WI38 (cell line): Measurements from ENCODE around the gene STPG3.

Experiments used
- H3K4me3 ChIP-seq: 2 replicates; pipeline ENCODE4 v1.5.1; 2011; ENCODE audit warnings: low read depth, mild to moderate bottlenecking, control low read depth, low read length
- TF ChIP-seq, protein P1 (sequence below): IDR thresholded peaks from 2 replicates; pipeline ENCODE4 v1.5.1; 2012; ENCODE audit warnings: low read depth, mild to moderate bottlenecking, control low read depth, low read length

STPG3 gene

DNA sequence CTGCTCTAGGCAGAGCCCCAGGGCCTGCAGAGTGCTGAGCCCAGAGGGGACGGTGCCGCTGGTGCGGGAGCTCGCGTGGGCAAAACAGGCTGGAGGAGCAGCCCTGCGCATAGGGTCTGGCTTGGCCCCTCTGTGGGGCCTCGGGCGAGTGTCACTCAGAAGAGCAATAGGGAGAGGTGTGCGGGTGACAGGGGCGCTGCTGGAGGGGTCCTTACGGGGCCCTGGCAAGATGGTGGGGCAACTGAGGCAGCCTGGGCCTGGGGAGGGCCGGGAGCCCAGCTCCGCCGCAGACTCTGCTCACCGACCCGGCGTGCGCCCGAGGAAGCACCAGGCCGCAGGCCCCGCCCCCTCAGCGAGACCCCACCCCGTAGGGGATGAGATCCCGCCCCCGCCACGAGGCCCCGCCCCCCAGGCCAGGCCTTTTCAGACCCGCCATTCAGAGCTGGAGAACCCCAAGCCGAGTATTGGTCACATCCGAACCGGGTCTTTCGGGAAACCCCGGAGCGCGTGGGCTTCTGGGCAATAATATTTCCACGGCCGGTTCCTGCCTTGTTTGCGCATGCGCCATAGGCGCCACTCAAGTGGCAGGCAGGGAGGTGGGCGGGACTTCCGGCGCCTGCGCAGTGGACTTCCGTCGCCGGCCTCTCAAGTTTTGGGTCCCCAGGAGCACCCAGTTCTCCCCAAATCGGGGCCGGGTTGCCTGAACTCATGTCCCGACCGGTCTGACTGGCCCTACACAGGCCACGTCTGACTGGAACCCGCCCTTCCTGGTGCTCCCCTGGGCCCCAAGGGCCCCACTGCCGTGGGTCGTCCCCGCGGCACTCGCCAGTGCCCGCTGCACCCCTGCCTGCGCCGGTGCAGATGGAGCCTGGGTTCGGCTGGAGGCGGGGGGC is 27.8 kb upstream of the STPG3 start:
- H3K4me3 ChIP-seq, result peak overlapping the region; percentile 79
- TF ChIP-seq, protein P1, sequence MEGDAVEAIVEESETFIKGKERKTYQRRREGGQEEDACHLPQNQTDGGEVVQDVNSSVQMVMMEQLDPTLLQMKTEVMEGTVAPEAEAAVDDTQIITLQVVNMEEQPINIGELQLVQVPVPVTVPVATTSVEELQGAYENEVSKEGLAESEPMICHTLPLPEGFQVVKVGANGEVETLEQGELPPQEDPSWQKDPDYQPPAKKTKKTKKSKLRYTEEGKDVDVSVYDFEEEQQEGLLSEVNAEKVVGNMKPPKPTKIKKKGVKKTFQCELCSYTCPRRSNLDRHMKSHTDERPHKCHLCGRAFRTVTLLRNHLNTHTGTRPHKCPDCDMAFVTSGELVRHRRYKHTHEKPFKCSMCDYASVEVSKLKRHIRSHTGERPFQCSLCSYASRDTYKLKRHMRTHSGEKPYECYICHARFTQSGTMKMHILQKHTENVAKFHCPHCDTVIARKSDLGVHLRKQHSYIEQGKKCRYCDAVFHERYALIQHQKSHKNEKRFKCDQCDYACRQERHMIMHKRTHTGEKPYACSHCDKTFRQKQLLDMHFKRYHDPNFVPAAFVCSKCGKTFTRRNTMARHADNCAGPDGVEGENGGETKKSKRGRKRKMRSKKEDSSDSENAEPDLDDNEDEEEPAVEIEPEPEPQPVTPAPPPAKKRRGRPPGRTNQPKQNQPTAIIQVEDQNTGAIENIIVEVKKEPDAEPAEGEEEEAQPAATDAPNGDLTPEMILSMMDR, result no peak

DNA sequence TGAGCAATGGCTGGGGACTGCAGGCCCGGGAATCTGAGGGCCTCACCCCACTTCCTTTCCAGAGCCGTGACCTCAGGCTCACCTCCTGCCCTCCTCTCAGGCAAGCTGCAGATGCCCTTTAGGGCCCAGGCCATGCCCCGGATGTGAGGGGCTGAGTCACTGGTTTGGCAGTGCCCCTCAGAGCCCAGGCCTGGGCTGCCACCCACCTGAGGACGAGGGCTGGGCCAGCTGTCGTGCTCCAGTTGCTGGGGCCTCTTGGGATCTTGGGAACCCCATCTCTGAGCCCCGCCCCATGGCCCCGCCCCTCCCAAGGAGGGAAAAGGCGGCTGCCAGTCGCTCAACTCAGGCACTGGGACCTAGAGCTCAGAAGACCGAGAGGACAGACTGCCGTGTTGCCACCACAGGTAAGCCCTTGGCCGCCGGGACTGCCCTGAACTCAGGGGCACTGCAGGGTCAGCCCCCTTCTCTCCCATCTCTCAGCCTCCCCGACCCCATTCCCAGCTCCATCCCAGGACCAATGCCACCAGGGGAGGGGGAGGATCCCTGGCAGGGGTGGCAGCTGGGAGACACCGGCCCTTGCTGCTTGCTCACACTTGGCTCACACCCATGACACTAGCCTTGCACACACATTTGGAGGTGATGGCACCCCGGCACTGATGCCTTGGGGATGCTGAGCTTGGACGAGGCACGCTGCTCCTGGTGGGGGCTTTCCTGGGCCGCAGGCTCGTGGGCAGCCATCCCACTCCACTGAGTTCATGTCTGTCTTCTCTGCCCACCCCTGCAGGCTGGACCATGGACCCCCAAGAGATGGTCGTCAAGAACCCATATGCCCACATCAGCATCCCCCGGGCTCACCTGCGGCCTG is 26.0 kb upstream of the STPG3 start, which contains the start of gene CYSRT1:
TSS of gene CYSRT1 (plus strand) at position 345 of the 865 bp plus-strand sequence. CDS start at position 793, 448 bp downstream.
- TF ChIP-seq, protein P1, result no peak
- H3K4me3 ChIP-seq, result peak within 1 kb of the TSS; percentile 79

DNA sequence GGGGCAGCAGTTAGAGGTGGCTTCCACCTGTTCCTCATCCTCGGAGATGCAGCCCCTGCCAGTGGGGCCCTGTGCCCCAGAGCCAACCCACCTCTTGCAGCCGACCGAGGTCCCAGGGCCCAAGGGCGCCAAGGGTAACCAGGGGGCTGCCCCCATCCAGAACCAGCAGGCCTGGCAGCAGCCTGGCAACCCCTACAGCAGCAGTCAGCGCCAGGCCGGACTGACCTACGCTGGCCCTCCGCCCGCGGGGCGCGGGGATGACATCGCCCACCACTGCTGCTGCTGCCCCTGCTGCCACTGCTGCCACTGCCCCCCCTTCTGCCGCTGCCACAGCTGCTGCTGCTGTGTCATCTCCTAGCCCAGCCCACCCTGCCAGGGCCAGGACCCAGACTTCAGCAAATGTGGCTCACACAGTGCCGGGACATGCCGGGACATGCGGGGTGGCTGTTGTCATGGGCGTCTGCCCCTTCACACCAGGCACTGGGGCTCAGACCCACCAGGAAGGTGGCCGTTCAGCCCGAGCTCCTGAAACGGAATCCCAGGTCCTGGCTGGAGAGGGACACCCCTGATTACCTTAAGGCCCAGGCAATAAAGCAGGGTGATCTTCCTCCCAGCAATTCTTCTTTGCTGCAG is 25.3 kb upstream of the STPG3 start:
- H3K4me3 ChIP-seq, result no peak overlapping the region
- TF ChIP-seq, protein P1, result no peak

DNA sequence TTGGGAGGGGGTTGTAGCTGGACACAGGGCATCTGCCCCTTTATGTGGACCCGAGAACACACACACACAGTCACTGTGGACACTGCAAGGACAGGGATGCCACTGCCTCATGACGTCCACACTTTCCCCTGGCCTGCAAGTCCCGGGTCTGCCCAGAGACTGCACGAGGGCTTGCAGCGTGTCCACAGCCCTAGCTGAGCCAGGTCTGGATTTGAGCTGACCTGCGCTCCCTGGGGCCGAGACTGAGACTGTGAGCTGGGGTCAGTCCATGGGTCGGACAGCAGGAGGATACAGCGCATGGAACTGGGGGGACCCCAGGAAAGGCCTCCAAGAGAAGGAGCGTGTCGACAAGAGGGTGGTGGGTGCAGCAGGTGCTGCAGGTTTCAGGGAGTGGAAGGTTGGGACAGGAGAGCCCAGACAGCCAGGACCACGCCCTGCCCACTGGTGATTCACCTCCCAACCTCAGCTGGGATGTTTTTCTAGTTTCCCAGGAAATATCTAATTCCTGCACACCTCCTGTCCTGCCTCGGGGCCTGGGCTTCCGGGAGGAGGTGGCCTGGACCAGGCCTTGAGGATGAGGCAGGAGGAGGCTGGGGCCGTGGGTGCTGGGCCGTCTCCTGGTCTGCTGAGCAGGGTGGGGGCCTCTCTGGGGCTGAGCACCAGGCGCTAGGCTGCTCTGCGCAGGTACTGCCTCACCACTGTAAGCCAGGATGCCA is 24.6 kb upstream of the STPG3 start:
- H3K4me3 ChIP-seq, result no peak overlapping the region
- TF ChIP-seq, protein P1, result no peak

DNA sequence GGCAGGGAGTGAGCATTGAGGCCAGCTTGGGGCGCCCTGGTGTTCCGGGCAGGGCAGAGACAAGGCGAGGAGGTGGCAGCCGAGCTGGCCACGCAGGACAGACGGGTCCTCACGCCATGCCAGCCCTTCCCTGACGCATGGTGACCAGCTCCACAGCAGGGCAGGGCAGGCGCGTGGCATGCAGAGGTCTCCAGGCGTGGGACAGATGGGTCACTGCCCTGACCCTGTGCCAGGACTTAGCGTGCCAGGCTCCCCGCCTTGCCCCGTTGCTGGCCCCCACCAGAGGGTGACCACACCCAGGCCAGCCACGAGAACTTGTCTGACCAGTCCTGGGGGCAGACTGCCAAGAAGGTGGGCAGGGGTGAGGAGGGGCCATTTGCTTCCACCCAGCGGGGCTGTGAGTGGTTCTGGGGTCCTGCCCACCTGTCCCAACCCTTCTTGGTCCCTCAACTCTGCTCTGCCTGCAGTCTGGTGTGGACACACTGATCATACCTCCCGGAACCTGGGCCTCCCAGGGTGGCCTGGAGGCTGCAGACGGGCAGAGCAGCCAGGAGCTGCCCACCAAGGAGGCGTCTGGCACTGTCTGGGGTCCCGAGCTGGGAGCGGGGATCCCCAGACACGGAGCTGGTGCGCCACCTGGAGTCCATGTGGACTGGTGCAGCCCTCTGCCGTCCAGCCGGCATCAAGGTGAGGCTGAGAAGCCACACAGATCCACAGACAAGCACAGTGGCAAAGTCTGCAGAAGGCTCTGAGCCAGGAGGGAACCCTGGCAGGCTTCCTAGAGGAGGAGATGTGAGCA is 23.8 kb upstream of the STPG3 start, which contains the start of gene RNF224:
TSS of gene RNF224 (plus strand) at position 449 of the 799 bp plus-strand sequence. CDS start 834 bp downstream, outside the sequence.
- H3K4me3 ChIP-seq, result no peak within 1 kb of the TSS
- TF ChIP-seq, protein P1, result peak; percentile 85
